Cerebellar cortex (tissue), 1 donor: ENCODE results near the gene IBTK.
"Not testable (repeated sequence)": the region's sequence is repeated elsewhere in the genome, so short reads cannot be mapped to it uniquely, and the experiment has no call there.

ENCODE experiments used
- DNase-seq: peaks from one replicate; pipeline ENCODE4 v3.0.0-alpha.2; 2015; ENCODE audit warnings: low spot score

Gene IBTK

DNA sequence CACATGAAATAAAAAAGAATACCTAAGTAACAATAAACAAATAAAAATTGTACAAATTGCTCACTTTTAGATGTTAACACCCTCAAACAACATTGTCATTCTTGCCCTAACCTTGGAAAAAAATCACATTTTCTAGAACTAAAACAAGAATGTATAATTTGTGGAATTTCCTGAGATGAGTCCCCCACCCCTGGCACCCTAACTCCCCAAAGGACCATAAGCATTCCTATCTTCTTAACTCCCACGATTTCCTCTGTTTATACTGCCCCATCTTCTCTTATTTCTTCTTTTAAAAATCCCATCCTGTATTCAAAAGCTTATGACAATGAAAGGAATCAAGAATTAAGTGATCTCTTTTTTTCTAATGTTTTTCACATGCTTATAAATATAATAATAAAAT is 70.9 kb downstream of the IBTK start:
- no peak for DNase-seq

- no peak for DNase-seq
These were observed 75.0 kb downstream of the IBTK start for GRCh38 chr6:82172594-82172993.

DNA sequence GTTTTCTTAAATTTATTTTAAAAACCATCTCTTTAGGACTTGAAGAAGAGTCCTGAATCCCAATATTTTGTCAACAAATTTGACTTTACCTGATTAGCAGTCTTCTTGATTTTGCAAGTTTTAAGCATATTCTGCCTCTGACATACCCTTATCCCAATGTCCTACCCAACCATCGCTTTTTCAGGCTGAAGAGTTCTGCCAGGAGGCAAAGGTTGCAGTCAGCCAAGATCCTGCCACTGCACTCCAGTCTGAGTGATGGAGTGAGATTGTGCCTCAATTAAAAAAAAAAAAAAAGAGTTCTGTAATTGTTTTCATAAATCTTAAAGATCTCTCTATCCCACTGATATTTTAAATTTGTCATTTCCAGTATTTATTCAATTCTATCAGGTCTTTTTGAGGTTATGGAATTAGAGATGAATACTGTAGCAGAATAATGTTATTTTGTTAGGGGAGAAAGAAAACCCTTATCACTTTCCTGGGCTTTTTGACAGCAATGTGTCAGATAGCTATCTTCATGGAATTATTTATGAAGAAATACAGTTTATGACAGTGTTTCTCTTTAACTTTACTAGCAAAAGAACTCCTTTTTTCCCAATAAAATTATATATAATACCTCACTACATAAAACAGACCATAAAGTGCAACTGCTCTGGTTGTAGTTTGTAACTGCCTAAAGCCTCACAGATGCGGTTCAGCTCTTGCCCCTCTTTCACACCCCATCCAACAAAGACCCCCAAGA is 78.2 kb downstream of the IBTK start:
- no peak for DNase-seq

DNA sequence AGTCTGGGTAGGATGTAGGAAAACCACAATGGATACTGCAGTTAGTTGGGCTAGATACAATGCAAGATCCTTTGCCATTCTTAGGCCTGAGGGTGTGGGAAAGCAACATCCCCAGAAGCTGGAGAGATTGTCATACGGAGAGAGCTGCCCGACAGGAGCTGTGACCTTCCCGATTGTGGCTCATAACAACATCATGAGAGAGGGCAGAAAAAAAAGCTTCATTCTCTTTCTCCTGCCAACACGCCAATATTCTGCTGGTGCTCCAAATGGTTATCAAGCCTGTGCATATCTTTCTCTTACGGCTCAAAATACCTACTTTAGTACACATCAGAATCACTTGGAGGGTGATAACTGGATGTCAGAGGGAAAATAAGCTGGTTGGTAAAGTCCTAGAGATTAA is 81.1 kb downstream of the IBTK start:
- no peak for DNase-seq

DNA sequence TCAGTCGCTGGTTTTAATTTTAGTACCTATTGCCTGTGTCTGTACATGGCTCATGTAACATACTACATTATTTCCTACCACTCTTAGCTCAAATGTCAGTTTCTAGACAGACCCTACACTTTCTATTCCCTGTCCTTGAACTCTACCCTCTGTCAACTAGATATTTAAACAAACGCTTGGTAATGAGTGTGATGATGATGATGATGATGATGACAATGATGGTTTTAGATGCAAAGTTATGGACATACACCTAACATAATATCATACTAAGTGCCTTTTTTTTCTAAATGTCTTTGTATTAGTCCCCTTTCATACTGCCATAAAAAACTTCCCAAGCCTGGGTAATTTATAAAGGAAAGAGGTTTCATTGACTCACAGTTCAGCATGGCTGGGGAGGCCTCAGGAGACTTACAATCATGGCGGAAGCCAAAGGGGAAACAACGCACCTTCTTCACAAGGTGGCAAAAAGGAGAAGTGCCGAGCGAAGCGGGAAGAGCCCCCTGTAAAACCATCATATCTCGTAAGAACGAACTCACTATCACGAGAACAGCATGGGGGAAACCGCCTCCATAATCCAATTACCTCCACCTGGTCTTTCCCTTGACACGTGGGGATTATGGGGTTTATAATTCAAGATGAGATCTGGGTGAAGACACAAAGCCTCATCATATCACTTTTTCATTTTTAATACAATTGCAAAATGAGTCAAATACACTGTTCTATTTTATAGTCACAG is 87.1 kb downstream of the IBTK start:
- DNase-seq = no peak

- DNase-seq = not testable (repeated sequence)
These were observed 94.8 kb downstream of the IBTK start for GRCh38 chr6:82152786-82153185.

GRCh38 chr6:82151147-82151546 is 96.4 kb downstream of the IBTK start:
- not testable (repeated sequence) for DNase-seq

DNA sequence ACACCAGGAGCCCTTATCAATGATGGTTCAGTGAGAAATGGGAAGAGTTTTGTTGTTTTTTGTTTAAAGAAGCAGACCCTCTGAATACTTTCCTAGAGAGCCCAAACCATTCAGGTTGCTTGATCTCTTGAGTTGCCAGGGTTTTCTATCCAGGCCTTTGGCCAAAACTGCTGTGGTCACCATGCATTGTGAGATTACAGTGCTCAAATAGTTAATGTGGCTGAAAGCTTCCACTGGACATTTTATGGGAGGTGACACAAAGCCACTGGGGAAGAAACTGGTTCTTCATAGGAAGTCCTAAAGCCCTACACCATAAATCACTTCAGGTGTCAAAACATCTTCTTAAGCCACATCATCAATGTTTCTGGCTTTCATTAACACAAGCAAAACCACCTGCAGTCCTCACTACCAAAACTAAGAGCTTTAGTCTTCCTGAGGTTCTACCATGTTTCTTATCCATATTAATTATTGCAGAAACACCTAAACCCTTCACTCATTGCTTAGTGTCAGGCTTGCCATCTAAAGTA is 101.6 kb downstream of the IBTK start:
- no peak for DNase-seq

- peak; percentile 29 for DNase-seq
These were observed 102.6 kb downstream of the IBTK start for GRCh38 chr6:82144852-82145340.

GRCh38 chr6:82144007-82144851 is 103.3 kb downstream of the IBTK start:
- peak; percentile 15 for DNase-seq

GRCh38 chr6:82143041-82143481 is 104.5 kb downstream of the IBTK start:
- DNase-seq = no peak

DNA sequence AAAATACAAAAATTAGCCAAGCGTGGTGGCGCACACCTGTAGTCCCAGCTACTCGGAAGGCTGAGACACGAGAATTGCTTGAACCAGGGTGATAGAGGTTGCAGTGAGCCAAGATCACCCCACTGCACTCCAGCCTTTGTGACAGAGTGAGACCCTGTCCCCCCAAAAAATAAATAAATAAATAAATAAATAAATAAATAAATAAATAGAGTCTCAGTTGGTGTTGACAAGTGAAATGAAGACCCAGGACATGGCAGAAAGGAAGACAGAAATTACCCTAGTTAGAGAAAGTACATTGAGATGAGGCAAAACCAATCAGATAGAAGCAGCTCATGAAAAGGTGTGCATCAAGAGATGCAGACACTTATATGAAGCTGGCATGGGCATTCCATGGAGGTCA is 105.0 kb downstream of the IBTK start:
- no peak for DNase-seq

- DNase-seq = no peak
These were observed 109.3 kb downstream of the IBTK start for GRCh38 chr6:82138075-82138791.

GRCh38 chr6:82131441-82131840 is 116.1 kb downstream of the IBTK start:
- no peak for DNase-seq

GRCh38 chr6:82129797-82130196 is 117.7 kb downstream of the IBTK start:
- DNase-seq = no peak

DNA sequence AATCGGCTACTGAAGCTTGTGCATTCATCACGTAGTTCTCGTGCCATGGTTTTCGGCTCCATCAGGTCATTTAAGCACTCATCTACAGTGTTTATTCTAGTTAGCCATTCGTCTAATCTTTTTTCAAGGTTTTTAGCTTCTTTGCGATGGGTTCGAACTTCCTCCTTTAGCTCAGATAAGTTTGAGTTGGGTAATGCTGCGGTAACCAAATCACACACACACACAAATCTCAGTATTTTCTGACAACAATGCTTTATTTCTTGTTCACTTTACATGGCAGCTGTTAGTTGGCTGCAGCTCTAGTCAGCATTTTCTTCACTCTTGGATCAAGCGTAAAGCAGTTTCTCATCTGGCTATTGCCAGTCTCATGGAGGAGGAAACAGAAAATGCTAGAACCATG is 118.6 kb downstream of the IBTK start:
- DNase-seq = not testable (repeated sequence)

GRCh38 chr6:82123632-82124031 is 123.9 kb downstream of the IBTK start:
- no peak for DNase-seq
